Embryonic facial prominence (tissue), 1 donor: ENCODE data around the gene MAP7D3.
"Not testable (repeated sequence)": the region's sequence is repeated elsewhere in the genome, so short reads cannot be mapped to it uniquely, and the experiment has no call there.

Experiments
- DNase-seq: peaks from one replicate; pipeline ENCODE4 v3.0.0-alpha.2; 2016; ENCODE audit errors: extremely low spot score

MAP7D3 gene

GRCh38 chrX:136183172-136183571 is 68.0 kb downstream of the MAP7D3 start:
- no peak for DNase-seq

- no peak for DNase-seq
Observed at GRCh38 chrX:136182414-136182813, 68.8 kb downstream of the MAP7D3 start.

- DNase-seq = no peak
Observed at GRCh38 chrX:136179133-136179532, 72.1 kb downstream of the MAP7D3 start.

GRCh38 chrX:136176399-136176825 is 74.8 kb downstream of the MAP7D3 start:
- DNase-seq = no peak

GRCh38 chrX:136171420-136171819 is 79.8 kb downstream of the MAP7D3 start:
- DNase-seq = no peak

- no peak for DNase-seq
Observed at GRCh38 chrX:136170139-136170800, 80.9 kb downstream of the MAP7D3 start.

- peak; percentile 36 for DNase-seq
Observed at GRCh38 chrX:136168929-136169735, 82.1 kb downstream of the MAP7D3 start.

- DNase-seq = not testable (repeated sequence)
Observed at GRCh38 chrX:136167989-136168388, 83.2 kb downstream of the MAP7D3 start.

GRCh38 chrX:136166221-136166855 is 84.9 kb downstream of the MAP7D3 start:
- DNase-seq = no peak

GRCh38 chrX:136165406-136165805 is 85.8 kb downstream of the MAP7D3 start:
- no peak for DNase-seq

- DNase-seq = no peak
Observed at GRCh38 chrX:136163689-136164088, 87.5 kb downstream of the MAP7D3 start.
